GM10847 (cell line): ENCODE data around the gene CD24.

Experiments
- POLR2A ChIP-seq: IDR thresholded peaks from 2 replicates; pipeline ENCODE4 v1.6.1; 2011; ENCODE audit not compliant: insufficient read length; ENCODE audit errors: extremely low read depth

The CD24 gene

DNA sequence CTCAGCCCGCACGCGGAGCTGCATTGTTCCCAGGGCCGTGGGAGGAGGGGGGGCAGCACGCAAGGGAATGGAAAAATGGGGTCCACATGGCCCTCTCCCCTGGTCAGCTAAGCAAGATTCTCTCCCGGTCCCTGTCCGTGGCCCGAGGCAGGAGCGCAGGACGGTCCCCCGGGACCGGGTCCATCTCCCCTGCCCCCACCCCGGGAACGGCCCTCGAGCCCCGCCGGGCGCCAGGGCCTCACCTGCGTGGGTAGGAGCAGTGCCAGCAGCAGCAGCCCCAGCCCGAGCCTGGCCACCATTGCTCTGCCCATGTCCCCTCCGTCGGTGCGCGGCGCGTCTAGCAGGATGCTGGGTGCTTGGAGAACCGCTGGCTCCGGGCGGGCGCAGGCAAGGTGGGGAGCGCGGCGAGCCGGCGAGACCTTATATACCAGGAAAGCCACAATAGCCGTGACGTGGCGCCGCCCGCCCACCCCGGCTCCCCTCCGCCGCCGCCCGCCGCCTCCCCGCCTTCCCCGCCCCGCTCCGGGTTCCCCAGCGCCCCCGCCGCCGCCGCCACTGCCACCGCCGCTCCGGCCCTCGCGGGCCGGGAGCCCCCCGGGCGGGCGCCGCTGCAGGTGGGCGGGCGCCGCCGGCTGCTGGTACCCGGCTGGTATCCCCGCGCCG is at the start of gene CD24:
TSS of gene CD24 (minus strand) at position 394 of the 663 bp plus-strand sequence. CDS start at position 311, 83 bp downstream.
- peak; percentile 21 for TF ChIP-seq POLR2A

GRCh38 chr6:107021446-107022185 is 47.1 kb upstream of the CD24 start:
- no peak for TF ChIP-seq POLR2A

DNA sequence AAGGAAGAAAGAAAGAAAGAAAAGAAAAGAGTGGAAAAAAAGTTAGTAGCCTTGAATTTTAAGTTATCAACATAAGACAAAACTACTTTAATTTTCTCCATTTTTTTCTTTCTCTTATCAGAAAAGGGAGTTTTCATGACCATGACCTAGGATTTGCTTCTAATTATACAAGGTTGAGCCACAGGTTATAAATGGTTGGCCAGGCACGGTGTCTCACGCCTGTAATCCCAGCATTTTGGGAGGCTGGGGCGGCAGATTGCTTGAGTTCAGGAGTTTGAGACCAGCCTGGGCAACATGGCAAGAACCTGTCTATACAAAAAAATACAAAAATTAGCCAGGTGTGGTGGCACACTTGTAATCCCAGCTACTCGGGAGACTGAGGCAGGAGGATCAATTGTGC is 45.7 kb upstream of the CD24 start:
- no peak for TF ChIP-seq POLR2A

- TF ChIP-seq POLR2A = no peak
Observed at GRCh38 chr6:107019047-107019446, 44.5 kb upstream of the CD24 start.

DNA sequence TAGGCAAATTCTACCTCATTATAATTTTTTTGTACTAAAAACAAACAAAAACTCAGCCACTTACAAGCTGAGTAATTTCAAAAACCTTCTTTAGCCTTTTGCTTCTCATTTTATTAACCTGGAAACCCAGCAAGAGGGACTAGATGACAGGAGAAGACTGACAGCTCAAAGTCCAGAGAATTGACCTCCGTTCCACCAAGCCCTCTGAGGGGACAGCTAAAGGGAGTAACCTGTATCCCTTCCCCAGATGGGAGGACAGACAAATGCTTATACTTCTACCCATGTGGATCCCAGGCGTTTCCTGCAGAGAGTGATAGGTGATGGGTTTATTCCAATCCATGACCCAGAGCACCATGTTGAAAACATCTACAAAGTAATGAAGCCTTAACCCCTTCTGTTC is 35.0 kb upstream of the CD24 start:
- TF ChIP-seq POLR2A = no peak

DNA sequence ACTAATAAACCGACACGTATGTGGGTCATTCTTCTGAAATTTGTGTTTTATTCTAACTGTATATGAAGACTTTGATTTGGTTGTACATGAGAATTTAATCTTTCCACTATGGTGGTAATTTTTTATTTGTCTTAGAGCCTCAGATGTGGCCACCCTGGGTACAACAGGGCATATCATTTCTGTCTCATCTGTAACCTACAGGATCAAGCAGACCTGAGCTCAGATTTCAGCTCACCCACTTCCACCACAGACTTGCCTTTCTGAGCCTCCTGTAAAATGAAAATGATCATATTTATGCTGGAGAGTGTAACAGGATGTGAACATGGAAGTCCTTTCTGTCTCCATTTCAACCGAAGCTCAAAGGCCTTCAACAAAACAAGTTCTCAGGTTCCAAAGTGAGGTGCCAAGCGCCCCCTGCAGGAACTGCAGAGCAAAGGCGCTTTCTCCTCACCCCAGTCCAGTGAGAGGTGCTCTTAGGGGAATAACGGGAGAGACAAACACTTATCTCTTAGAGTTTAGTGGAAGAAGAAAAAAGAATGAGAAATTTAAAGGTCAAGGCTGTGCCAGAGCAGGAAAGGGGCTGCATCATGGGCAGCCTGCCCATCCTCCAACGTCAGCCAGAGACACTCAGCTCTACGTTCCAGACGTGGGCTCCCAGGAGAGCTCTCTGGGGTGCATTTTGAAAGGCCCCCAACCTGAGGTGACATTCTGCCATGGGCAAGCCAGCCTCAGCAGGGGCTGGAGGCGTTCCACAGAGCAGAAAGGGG is 23.0 kb upstream of the CD24 start:
- no peak for TF ChIP-seq POLR2A

DNA sequence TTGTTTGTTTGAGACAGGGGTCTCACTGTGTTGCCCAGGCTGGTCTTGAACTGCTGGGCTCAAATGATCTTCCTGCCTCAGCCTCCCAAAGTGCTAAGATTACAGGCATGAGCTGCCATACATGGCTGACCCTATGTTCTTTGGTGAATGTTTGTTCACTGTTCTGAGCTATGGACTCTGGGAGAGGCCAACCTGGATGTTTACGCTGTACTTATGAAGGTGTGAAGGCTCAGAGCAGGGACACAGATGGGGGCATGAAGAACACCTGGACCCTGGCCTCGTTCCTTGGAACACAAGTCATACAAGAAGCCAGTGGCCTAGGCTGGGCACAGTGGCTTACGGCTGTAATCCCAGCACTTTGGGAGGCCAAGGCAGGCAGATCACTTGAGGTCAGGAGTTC is 21.1 kb upstream of the CD24 start:
- no peak for TF ChIP-seq POLR2A

- no peak for TF ChIP-seq POLR2A
Observed at GRCh38 chr6:106988664-106989063, 14.1 kb upstream of the CD24 start.

- no peak for TF ChIP-seq POLR2A
Observed at GRCh38 chr6:106981926-106982325, 7.4 kb upstream of the CD24 start.

DNA sequence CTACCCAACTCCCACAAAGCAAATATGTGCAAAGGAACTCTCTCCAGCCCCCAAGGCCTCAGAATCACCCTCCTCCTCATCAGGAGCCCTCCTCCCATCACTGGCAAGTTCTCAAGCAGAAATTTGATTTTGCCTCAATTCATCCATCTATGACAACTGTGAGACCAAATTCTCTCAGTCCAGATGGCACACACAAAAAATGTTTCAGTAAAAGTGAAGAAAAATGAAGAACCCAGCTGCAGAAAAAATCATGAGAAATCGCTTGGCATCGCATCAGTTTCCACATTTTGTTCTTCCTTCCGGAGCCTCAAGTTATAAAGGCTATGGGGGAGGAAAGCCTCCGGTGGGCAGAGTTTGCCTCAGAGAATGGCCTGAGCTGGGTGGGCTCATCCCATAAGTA is 6.4 kb upstream of the CD24 start:
- TF ChIP-seq POLR2A = no peak

- no peak for TF ChIP-seq POLR2A
Observed at GRCh38 chr6:106979435-106979884, 4.9 kb upstream of the CD24 start.

GRCh38 chr6:106977246-106977645 is 2.7 kb upstream of the CD24 start:
- TF ChIP-seq POLR2A = no peak

DNA sequence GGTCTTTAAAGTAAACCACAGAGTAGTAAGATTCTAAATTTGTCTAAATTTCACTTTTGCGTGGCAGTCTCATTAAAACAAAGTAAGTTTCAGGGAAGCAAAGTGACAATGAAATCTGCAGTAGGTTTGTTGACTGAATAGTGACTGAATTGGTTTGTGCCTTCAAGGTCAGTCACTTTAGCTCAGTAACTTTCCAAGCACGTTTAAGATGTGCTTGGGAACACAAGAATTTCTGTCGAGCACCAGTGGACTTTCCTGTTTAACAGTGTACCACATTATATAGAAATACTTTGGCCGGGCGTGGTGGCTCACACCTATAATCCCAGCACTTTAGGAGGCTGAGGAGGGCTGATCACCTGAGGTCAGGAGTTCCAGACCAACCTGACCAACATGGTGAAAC is 1.7 kb upstream of the CD24 start:
- no peak for TF ChIP-seq POLR2A

- TF ChIP-seq POLR2A = no peak
Observed at GRCh38 chr6:106975738-106976064, 1.2 kb upstream of the CD24 start.

GRCh38 chr6:106974999-106975737 is 639 bp upstream of the CD24 start:
- no peak for TF ChIP-seq POLR2A
